Gastrocnemius medialis (tissue), 4 donors: ENCODE results near the gene TMED3.

ENCODE experiments used
- CTCF ChIP-seq, 5 experiments: fragments of 450-650 bp in 3 of 5; fragments of 200-600 bp in 2 of 5; sonication (generic) in 2 of 5; IDR thresholded peaks in 4 of 5; conservative IDR thresholded peaks in 1 of 5; 1 replicate in 4 of 5; 2 replicates in 1 of 5; pipeline ENCODE4 v1.5.1; 2016 to 2019; ENCODE audit warnings: antibody characterized with exemption in 5 of 5, mild to moderate bottlenecking in 3 of 5, moderate library complexity in 3 of 5
- POLR2A ChIP-seq, 2 donors: fragments of 450-650 bp; IDR thresholded peaks; one replicate each; pipeline ENCODE4 v1.6.1; 2017; ENCODE audit warnings: antibody characterized with exemption in 2 of 2, mild to moderate bottlenecking in 2 of 2, moderate library complexity in 2 of 2

DNA sequence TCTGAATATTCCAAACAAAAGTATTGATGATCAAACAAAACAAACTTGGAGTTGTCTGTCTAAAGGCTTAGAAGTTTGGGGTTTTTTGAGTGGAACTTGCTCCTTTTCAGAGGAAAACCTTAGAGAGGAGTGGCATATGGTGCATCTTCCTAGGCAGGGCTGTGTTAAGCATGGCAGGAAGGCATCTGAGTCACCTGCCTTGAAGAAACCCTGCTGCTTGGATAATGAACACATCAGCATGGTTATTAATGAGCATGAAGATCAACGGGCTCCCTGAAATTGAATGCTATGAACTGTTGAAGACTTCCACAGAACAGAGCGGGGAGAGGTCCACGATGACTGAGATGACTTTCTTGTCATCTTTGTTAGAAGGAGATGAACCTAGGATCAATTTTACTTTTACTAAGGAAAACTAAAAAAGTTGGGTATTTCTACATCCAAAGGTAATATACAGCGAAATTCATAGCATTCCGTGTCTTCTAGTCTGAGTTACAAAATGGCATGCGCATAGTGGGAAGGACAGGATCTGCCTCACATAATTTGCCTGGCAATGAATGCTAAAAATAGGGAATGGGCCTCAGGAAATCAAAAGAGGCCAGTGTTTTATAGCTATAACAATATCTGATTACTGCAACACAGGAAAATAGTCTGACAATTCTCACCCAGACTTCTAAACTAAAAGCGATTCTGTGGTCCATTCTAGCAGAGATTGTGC lies 11.6 kb upstream of the TMED3 start:
- TF ChIP-seq POLR2A (IDR thresholded peaks at IDR 0.05): no peak
- TF ChIP-seq CTCF (IDR thresholded peaks at IDR 0.05 in 4 of 5, conservative IDR thresholded peaks at IDR 0.05 in 1 of 5): no peak
